NCI-H510A (cell line): ENCODE data around the gene PROK1.
A peak's percentile ranks its signal among the peaks of the same experiment; 100 is the strongest.
"Not testable (repeated sequence)": the region's sequence is repeated elsewhere in the genome, so short reads cannot be mapped to it uniquely, and the experiment has no call there.

ENCODE experiments used
- DNase-seq: peaks from one replicate; lab custom pipeline; 2025; lab: John Stamatoyannopoulos, UW

Gene PROK1

GRCh38 chr1:110433803-110434202 is 17.1 kb upstream of the PROK1 start:
- peak; percentile 41 for DNase-seq

DNA sequence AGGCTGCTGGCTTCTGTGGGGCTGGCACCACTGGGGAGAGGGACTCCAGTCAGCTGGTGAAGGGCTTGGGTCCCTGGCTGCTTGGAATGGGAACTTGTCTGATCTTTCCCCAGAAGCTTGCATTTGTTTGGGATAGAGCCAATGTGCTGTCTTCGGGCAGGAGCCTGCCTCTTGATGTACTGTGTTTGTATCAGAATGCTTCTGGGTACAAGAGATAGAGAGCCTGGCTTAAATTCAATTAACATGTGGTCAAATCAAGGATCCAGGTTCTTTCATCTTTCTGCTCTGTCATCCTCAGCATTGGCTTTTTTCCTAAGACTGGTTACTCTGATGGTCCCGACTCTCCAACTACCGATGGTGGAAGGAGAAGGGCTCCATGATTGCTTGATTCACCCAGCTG is 16.0 kb upstream of the PROK1 start:
- no peak for DNase-seq

DNA sequence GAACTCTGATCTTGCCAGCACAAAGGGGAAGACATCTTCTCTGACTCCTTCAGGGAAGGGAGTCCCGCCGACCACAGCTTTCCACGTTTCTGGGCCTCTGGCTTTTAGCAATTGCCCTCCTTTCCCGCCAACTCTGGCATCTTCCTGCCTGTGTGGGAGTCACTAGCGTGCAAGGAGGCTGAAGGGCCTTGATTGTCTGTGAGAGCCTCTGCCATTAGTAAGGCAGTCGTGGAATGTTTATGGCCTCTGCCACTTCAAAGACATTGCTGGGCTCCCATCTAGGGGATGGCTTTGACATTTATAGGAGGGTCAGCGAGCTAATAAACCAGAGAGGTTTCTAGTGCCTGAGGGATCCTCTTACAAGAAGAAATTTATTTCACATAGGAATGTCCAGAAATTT is 14.3 kb upstream of the PROK1 start:
- no peak for DNase-seq

- not testable (repeated sequence) for DNase-seq
These were observed 13.2 kb upstream of the PROK1 start for GRCh38 chr1:110437645-110438299.

GRCh38 chr1:110438893-110439292 is 12.1 kb upstream of the PROK1 start:
- DNase-seq: no peak

DNA sequence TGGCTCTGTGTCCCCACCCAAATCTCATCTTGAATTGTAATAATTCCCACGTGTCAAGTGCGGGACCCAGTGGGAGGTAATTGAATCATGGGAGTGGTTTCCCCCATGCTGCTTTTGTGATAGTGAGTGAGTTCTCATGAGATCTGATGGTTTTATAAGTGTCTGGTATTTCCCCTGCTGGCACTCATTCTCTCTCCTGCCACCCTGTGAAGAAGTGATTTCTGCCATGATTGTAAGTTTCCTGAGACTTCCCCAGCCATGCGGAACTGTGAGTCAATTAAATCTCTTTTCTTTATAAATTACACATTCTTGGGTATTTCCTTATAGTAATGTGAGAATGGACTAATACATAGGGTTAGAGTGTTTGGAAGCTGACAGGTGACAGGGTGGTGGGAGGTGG is 11.1 kb upstream of the PROK1 start:
- not testable (repeated sequence) for DNase-seq

- DNase-seq: no peak
These were observed 10.1 kb upstream of the PROK1 start for GRCh38 chr1:110440877-110441276.

DNA sequence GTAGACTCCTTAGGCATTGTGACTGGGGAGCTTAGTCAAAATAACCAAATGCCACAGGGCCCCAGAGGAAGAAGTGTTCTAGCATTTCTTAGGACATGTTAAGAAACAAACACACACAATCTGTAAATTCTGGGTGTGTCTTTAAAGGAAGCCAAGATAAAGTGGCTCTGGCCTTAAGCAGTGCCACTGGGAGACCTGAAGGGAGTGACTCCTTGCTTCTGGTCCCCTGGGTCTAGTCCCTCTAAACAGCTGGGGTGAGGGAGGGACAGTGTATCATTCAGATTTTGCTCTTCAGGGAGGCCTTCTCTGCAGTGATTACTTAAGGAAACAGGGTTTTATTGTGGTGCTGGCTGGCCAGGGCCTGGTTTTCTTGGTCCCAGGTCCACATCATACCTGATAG is 9.1 kb upstream of the PROK1 start:
- DNase-seq: no peak

- DNase-seq: no peak
These were observed 7.5 kb upstream of the PROK1 start for GRCh38 chr1:110443451-110443850.

- DNase-seq: no peak
These were observed 6.4 kb upstream of the PROK1 start for GRCh38 chr1:110444561-110444960.

DNA sequence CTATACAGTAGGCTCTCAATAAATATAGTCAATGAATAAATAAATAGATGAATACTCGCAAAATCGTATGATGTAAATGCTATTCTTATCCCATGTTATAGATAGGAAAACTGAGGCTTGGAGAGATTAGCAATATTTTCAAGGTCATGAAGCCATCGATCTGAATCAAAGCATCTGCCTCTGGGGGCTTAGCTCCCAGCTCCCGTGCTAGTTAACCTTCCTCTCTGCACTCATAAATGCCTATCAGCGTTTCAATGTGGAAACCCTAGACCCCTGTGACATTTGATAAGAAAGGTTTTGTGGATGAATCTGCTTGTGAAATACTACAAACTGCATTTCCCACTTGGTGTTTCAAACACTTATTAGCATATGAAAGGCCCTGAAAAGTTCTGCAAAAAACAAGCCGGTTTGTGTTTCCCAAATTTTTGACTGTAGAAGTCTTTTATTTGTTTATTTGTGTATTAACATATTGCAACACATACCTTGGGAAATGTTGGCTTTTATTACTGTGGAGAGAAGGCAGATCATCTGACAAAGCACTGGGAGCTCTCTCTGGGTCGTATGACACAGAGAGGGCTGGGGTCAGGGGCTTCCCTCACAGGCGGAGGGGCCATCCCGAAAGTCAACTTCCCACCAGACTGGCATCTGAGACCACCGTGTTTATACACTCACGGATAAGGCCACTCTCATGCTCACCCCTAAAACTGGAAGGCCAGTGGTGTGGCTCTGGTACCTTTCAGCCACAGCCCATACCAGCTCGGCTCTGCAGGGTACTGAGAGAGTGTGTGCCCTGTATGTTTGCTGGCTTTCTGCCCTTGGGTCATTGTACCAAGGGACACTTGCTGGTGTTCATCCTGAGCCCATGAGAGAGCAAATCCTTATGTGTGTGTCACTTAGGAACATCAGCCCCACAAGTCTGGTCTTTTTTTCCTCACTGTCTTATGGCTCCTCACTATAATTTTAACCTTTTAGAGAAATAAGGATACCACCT is 993 bp upstream of the PROK1 start:
- no peak for DNase-seq

DNA sequence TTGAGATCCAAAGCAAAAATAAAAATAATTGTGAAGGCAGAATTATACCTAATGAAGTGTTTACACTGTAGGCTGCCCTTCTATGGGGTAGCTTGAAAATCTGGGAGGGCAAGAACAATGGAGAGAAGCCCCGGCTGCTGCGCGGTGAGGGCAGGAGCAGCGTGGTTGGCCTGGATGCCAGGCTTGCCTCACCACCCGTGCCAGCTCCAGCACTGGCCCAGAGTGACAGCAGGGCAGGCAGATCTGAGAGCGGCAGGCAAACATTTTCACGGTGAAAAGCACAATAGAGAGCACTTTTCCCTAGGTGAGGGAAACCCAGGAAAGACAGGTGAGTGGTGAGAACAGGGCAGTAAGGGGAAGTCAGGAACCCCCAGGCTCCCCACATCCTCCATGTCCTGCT is 1.4 kb downstream of the PROK1 start:
- DNase-seq: no peak

DNA sequence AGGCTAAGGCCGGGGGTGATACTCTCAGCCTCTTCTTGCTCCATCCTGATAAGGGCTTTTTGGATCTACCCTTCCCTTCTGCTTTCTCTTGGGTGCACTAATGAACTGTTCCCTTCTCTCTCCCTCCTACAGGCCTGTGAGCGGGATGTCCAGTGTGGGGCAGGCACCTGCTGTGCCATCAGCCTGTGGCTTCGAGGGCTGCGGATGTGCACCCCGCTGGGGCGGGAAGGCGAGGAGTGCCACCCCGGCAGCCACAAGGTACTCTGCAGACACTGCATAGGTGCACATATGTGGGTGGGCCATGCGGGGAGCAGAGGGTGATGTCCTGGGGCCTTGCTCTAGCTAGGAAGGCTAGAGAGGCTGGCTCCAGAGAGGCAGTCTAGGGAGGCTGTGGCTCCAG is 2.9 kb downstream of the PROK1 start:
- no peak for DNase-seq

- no peak for DNase-seq
These were observed 3.4 kb downstream of the PROK1 start for GRCh38 chr1:110454328-110454727.

- DNase-seq: no peak
These were observed 4.2 kb downstream of the PROK1 start for GRCh38 chr1:110455151-110455550.

- DNase-seq: no peak
These were observed 6.3 kb downstream of the PROK1 start for GRCh38 chr1:110457206-110457605.

DNA sequence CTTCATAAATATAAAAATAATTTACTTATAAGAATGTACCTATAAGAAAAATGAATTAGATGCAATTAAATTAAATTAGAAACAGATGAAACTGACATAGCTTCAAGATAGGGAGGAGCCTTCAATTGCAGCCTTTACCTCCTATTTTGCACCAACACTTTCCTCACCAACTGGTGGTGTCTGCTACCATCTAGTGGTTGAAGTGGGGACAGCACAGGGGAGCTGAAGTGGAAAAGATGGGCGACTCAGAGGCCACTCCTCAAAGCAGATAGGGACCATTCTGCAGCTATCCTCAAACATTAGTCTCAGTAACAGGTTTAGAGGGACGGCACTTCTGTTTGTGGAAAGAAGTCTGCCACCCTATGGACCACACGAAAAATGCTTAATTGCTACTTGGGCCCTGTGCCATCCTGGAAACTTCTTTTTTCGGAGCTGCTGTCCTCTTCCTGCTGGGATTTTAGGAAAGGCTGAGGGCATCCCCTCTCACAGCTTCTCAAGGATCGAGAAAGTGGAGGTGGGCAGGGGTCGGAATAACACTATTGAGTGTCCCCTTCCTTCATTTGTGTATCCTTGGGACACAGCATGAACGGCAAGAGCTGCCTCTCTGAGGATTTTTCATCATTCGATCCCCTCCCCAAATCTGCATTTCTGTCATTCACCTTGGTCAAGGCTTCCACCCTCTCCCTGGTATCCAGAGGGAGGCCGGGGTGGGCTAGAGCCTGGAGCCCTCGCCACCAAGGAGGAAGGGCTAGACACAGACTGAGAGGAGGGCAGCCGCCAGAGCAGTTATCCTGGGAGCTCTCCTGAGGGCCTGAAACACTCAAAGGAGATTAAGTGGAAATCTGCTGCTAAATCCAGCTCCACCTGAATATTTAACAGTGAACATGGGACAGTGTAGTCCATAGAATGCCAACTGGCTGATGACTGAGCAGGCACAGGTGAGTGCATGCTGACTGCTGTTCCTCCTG is 9.6 kb downstream of the PROK1 start:
- peak; percentile 11 for DNase-seq

- no peak for DNase-seq
These were observed 11.1 kb downstream of the PROK1 start for GRCh38 chr1:110462093-110462492.

GRCh38 chr1:110462964-110463363 is 12.0 kb downstream of the PROK1 start:
- DNase-seq: no peak

DNA sequence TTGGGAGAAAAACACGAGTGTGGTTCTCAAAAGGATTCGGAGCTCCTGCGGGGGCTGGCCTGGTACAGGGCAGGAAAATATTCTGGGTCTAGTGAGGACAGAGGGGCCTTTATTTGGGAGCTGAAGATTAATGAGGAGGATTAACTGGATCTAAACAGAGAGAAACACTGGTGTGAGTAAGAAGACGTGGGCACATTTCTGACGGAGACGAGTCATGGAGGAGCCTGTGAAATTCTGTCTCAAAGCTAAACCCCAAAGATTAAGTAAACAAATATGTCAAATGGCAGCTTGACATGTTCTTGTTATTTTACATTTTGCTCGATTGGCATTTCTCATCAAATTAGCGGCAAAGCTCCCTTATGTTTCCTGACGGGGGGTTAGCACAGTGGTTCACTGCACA is 12.8 kb downstream of the PROK1 start:
- no peak for DNase-seq

GRCh38 chr1:110464340-110464739 is 13.4 kb downstream of the PROK1 start:
- DNase-seq: no peak
